ENCODE data around the gene MYLK.

MYLK gene

DNA sequence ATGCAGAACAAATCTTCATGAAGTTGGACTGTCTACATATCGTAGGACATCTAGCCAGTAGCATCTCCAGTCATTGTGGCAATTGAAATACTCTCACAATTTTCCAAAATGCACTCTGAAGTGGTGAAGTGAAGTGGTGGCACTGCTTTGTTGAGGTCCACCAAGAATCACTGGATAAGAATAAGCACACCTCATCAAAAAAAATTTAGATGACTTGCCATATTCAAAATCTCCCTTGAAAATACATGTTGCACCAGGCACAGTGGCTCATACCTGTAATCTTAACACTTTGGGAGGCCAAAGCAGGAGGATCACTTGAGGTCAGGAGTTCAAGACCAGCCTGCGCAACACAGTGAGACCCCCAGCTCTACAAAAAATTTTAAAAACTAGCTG is 312.2 kb downstream of the MYLK start:
- no peak for DNase-seq

DNA sequence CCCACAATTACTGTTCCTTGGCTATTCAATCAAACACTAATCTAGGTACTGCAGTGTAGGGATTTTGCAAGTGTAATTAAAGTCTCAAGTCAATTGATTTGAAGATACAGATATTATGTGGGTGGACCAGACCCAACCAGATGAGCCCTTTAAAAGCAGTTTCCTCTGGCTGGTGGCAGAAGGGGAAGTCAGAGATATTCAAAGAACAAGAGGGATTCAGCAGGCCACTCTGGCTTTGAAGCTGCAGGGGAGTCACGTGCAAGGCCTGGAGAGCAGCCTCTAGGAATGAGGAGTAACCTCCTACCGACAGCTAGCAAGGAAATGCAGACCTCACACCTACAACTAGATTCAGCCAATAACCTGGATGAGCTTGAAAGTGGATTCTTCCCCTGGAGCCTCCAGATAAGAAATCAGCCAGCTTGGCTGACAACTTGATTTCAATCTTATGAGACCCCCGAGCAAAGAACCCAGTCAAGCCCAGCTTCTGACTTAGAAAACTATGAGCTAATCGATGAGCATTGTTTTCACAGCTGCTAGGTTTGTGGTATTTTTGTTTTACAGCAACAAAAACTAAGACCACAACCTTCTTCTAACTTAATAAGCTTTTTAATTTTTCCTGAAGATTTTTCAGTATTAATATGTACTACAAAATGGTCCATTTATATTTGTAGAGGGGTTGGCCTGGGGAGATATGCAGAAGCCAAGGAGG is 312.7 kb downstream of the MYLK start:
- DNase-seq, result no peak

DNA sequence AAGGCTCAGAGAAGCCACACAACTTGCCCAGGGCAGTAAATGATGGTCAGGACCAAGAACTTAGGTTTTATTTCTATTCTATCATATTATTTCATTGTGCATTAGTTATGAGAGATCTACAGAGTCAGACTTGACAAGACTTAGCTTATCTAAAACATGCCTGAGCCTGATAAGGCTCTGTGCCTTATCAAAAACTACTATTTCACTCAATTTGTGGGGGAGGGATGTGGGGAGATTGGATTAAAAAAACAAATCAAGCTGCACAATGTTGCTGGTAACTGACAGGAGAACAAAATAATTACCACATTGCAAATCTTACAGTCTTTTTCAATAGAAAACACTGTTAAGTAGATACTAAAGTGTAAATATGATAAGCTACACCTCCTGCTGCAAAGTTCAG is 315.3 kb downstream of the MYLK start:
- no peak for DNase-seq

DNA sequence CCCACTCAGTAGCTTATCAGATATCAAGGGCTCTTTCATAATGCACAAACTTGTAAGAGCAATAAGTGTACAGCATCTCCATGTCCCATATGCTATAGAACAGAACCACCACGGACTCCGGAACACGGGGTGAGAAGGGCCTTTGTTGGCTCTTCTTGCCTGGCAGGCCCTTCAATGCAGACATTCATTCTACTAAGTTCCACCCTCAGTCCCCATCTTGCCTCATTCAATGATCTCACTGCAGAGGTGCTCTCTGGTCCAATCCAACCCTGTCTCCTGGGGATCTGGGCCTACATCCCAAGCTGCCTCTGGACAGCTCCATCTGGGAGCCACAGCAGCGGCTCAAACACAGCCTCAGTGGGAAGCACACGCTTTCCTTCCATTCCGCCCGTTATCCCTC is 316.1 kb downstream of the MYLK start:
- no peak for DNase-seq

DNA sequence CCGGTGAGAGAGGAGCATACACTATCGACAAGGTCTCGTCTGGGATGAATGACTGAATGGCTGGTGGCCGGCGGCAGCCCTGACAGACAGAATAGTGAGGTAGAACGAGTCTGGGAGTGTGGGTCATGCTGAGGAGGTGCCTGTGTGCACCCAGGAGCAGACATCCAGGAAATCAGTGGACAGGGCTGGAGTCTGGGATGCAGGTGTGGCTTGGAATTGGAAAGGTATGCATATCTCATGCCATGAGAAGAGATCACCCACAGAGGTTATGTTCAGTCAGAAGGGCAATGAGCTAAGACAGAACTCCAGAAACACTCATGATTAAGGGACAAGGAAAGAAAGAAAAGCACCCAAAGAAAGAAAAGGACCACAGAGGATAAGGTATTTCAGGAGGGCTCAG is 320.1 kb downstream of the MYLK start:
- no peak for DNase-seq

DNA sequence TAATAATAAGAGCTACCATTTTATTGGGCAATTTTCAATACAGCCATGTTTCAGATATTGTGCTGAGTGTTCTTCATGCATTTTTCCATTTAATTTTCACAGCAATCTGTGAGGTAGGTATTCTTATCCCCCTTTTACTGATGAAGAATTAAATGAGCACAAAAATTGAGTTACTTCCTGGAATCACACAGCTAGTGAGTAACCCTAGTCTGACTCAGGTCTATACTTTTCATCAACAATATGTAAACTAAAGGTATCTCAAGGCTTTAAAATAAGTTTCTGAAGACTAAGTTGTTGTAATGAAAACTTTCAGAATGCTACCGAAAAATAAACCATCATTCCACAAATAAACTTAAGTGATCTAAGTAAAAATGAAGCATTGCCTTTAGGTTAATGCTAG is 321.6 kb downstream of the MYLK start:
- DNase-seq, result no peak

DNA sequence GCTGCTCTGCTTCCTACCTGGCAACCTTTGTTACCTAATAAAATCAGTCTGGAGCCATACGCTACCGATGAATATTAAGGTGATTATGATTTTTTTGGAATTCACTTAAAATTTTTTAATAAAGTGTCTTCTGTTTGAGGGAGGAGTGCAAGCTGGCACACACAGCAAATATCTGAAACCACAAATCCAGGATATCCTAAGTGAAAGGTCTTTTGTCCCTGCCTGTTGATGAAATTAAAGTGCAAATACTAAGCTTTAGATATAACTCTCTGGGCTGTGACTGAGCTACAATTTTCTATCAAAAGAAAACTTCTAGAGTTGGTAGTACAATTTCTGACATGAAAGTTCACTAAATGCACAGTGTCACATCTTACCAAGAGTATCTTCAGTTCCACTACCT is 322.9 kb downstream of the MYLK start:
- DNase-seq, result no peak
